DND-41 (cell line): ENCODE measurements around the gene IRF1.

Experiments used
- ATAC-seq: fragments of 200-7000 bp; cut with Tn5 transposase; 3 replicates; pipeline ENCODE4 v1.9.1; 2021; ENCODE audit warnings: low read depth; ENCODE audit not compliant: insufficient read depth
- DNase-seq: peaks from one replicate; pipeline ENCODE4 v3.0.0-alpha.2; 2020
- H2AFZ ChIP-seq: 2 replicates; pipeline ENCODE4 v1.6.0; 2012; ENCODE audit warnings: low read depth, low read length
- H3K27ac ChIP-seq: 2 replicates; pipeline ENCODE4 v1.5.1; 2012; ENCODE audit warnings: low read length, inconsistent platforms
- H3K27me3 ChIP-seq: fragments of 200-600 bp; sonication (generic); 2 replicates; pipeline ENCODE4 v1.6.0; 2012; ENCODE audit warnings: low read length, mild to moderate bottlenecking, inconsistent platforms; ENCODE audit not compliant: insufficient read depth, poor library complexity
- H3K36me3 ChIP-seq: 2 replicates; pipeline ENCODE4 v1.5.1; 2012; ENCODE audit warnings: low read length, inconsistent platforms; ENCODE audit not compliant: insufficient read depth
- H3K4me1 ChIP-seq: 2 replicates; pipeline ENCODE4 v1.5.1; 2012; ENCODE audit warnings: mild to moderate bottlenecking, low read length; ENCODE audit not compliant: insufficient read depth
- H3K4me2 ChIP-seq: 2 replicates; pipeline ENCODE4 v1.6.0; 2012; ENCODE audit warnings: mild to moderate bottlenecking, moderate library complexity, low read length, inconsistent platforms; ENCODE audit not compliant: insufficient read depth
- H3K4me3 ChIP-seq, 2 experiments: fragments of 200-600 bp in 1 of 2; shearing (Covaris generic) in 1 of 2; 2 replicates each; pipeline ENCODE4 v1.5.1; 2012 to 2016; ENCODE audit warnings: inconsistent platforms in 2 of 2, low read length in 2 of 2, mild to moderate bottlenecking in 2 of 2, low read depth in 1 of 2, moderate library complexity in 1 of 2
- H3K79me2 ChIP-seq: 2 replicates; pipeline ENCODE4 v1.6.0; 2012; ENCODE audit warnings: low read length, inconsistent platforms; ENCODE audit not compliant: insufficient read depth
- H3K9ac ChIP-seq: 2 replicates; pipeline ENCODE4 v1.6.0; 2012; ENCODE audit warnings: low read depth, mild to moderate bottlenecking, inconsistent platforms, low read length, moderate library complexity
- H3K9me3 ChIP-seq: 2 replicates; pipeline ENCODE4 v1.5.1; 2012; ENCODE audit warnings: low read length, moderate library complexity, mild to moderate bottlenecking, inconsistent platforms; ENCODE audit not compliant: insufficient read depth, severe bottlenecking
- H4K20me1 ChIP-seq: 2 replicates; pipeline ENCODE4 v1.6.0; 2012; ENCODE audit warnings: low read length; ENCODE audit not compliant: insufficient read depth
- CTCF ChIP-seq: IDR thresholded peaks from 2 replicates; pipeline ENCODE4 v1.5.1; 2012; ENCODE audit warnings: borderline replicate concordance, low read length, moderate library complexity, mild to moderate bottlenecking; ENCODE audit not compliant: poor library complexity, severe bottlenecking; ENCODE audit errors: extremely low read depth
- EZH2 ChIP-seq: IDR thresholded peaks from 3 replicates; pipeline ENCODE4 v1.6.1; 2012; ENCODE audit warnings: borderline replicate concordance, low read depth, mild to moderate bottlenecking, moderate library complexity, low read length, inconsistent platforms; ENCODE audit not compliant: severe bottlenecking

The IRF1 gene

GRCh38 chr5:132491368-132492364 lies 1.1 kb upstream of the IRF1 start:
- no peak for TF ChIP-seq EZH2
- no peak for TF ChIP-seq CTCF
- H3K9ac ChIP-seq = peak overlapping the region; percentile 94
- peaks cover 73% of the 10 kb centered on the region for H3K4me1 ChIP-seq
- peaks cover 38% of the 10 kb centered on the region for H4K20me1 ChIP-seq
- peaks cover 79% of the 10 kb centered on the region for H3K79me2 ChIP-seq
- H3K4me3 ChIP-seq = peak overlapping the region; percentile 93; a peak in 3 of 4 replicates
- no peaks in the 10 kb centered on the region for H3K27me3 ChIP-seq
- DNase-seq = no peak
- peak overlapping the region; percentile 92 for H3K4me2 ChIP-seq
- no peaks in the 10 kb centered on the region for H3K9me3 ChIP-seq
- no peak for ATAC-seq
- peaks cover 35% of the 10 kb centered on the region for H3K36me3 ChIP-seq
- H2AFZ ChIP-seq = peak overlapping the region; percentile 64
- peak overlapping the region; percentile 78 for H3K27ac ChIP-seq

- Histone ChIP-seq H3K36me3 (peaks cover 52% of the 10 kb centered on the region), H3K4me1 (peaks cover 73% of the 10 kb centered on the region), H3K9ac (peak overlapping the region; percentile 94), H3K4me3 (peak overlapping the region; percentile 93), H4K20me1 (peaks cover 54% of the 10 kb centered on the region), H3K4me2 (peak overlapping the region; percentile 92), H2AFZ (peak overlapping the region; percentile 48; the same call in 1 of the 2 replicates), H3K79me2 (peaks cover 91% of the 10 kb centered on the region), H3K27me3 (no peaks in the 10 kb centered on the region), H3K9me3 (no peaks in the 10 kb centered on the region), H3K27ac (peak overlapping the region; percentile 96)
- TF ChIP-seq EZH2 (no peak), CTCF (no peak)
- ATAC-seq (no peak), DNase-seq (peak; percentile 39)
These were observed 596 bp downstream of the IRF1 start for GRCh38 chr5:132489871-132490483.

- TF ChIP-seq CTCF (no peak), EZH2 (no peak)
- Histone ChIP-seq H3K4me3 (peak overlapping the region; percentile 93), H3K4me1 (peaks cover 71% of the 10 kb centered on the region), H3K9ac (peak overlapping the region; percentile 94), H3K36me3 (peaks cover 59% of the 10 kb centered on the region), H2AFZ (no peak overlapping the region), H3K27me3 (no peaks in the 10 kb centered on the region), H3K9me3 (no peaks in the 10 kb centered on the region), H3K79me2 (peaks cover 93% of the 10 kb centered on the region), H4K20me1 (peaks cover 60% of the 10 kb centered on the region), H3K27ac (peak overlapping the region; percentile 96), H3K4me2 (peak overlapping the region; percentile 92)
- ATAC-seq (no peak), DNase-seq (peak; percentile 31)
These were observed 1.4 kb downstream of the IRF1 start for GRCh38 chr5:132489051-132489770.
